ENCODE data around the gene SOX3.

Gene SOX3

GRCh38 chrX:140509468-140510305 is 4.8 kb upstream of the SOX3 start:
- no peaks in the 10 kb centered on the region for H3K4me1 ChIP-seq
- no peaks in the 10 kb centered on the region for H3K9me3 ChIP-seq (ENCODE audit: control insufficient read depth, low read length)
- no peak for TF ChIP-seq CTCF (IDR thresholded peaks at IDR 0.05)
- no peak overlapping the region for H3K4me2 ChIP-seq (ENCODE audit: low read length)
- no peak overlapping the region for H3K9ac ChIP-seq
- no peak overlapping the region for H3K27ac ChIP-seq
- H3K4me3 ChIP-seq (ENCODE audit: low read depth, low read length), result no peak overlapping the region
- H3K79me2 ChIP-seq, result no peaks in the 10 kb centered on the region
- H2AFZ ChIP-seq, result no peak overlapping the region
- peaks cover 8% of the 10 kb centered on the region for H3K27me3 ChIP-seq (ENCODE audit: control insufficient read depth, insufficient read depth, low read length)
- H3K36me3 ChIP-seq (ENCODE audit: control insufficient read depth, insufficient read depth, low read length), result no peaks in the 10 kb centered on the region

GRCh38 chrX:140508958-140509357 is 4.1 kb upstream of the SOX3 start:
- Histone ChIP-seq H3K4me1 (no peaks in the 10 kb centered on the region), H2AFZ (no peak overlapping the region), H3K79me2 (no peaks in the 10 kb centered on the region), H3K27me3 (ENCODE audit: control insufficient read depth, insufficient read depth, low read length) (peaks cover 8% of the 10 kb centered on the region), H3K9me3 (ENCODE audit: control insufficient read depth, low read length) (no peaks in the 10 kb centered on the region), H3K9ac (no peak overlapping the region), H3K4me2 (ENCODE audit: low read length) (no peak overlapping the region), H3K27ac (no peak overlapping the region), H3K36me3 (ENCODE audit: control insufficient read depth, insufficient read depth, low read length) (no peaks in the 10 kb centered on the region), H3K4me3 (ENCODE audit: low read depth, low read length) (no peak overlapping the region)
- no peak for TF ChIP-seq CTCF (IDR thresholded peaks at IDR 0.05)

GRCh38 chrX:140507982-140508305 is 3.1 kb upstream of the SOX3 start:
- no peak overlapping the region for H2AFZ ChIP-seq
- H3K9ac ChIP-seq, result no peak overlapping the region
- TF ChIP-seq CTCF (IDR thresholded peaks at IDR 0.05), result no peak
- peaks cover 8% of the 10 kb centered on the region for H3K27me3 ChIP-seq (ENCODE audit: control insufficient read depth, insufficient read depth, low read length)
- no peaks in the 10 kb centered on the region for H3K9me3 ChIP-seq (ENCODE audit: control insufficient read depth, low read length)
- H3K4me1 ChIP-seq, result no peaks in the 10 kb centered on the region
- H3K27ac ChIP-seq, result no peak overlapping the region
- no peaks in the 10 kb centered on the region for H3K79me2 ChIP-seq
- no peaks in the 10 kb centered on the region for H3K36me3 ChIP-seq (ENCODE audit: control insufficient read depth, insufficient read depth, low read length)
- H3K4me2 ChIP-seq (ENCODE audit: low read length), result no peak overlapping the region
- no peak overlapping the region for H3K4me3 ChIP-seq (ENCODE audit: low read depth, low read length)

- Histone ChIP-seq H3K79me2 (no peaks in the 10 kb centered on the region), H3K9me3 (ENCODE audit: control insufficient read depth, low read length) (no peaks in the 10 kb centered on the region), H3K4me1 (no peaks in the 10 kb centered on the region), H3K27me3 (ENCODE audit: control insufficient read depth, insufficient read depth, low read length) (peaks cover 8% of the 10 kb centered on the region), H3K9ac (no peak overlapping the region), H2AFZ (no peak overlapping the region), H3K4me2 (ENCODE audit: low read length) (no peak overlapping the region), H3K4me3 (ENCODE audit: low read depth, low read length) (no peak overlapping the region), H3K36me3 (ENCODE audit: control insufficient read depth, insufficient read depth, low read length) (no peaks in the 10 kb centered on the region), H3K27ac (no peak overlapping the region)
- TF ChIP-seq CTCF (IDR thresholded peaks at IDR 0.05), result no peak
These were observed 2.5 kb upstream of the SOX3 start for GRCh38 chrX:140507223-140507981.

Data from parathyroid adenoma (tissue), 2 donors.